Tibial nerve (tissue), 3 donors: ENCODE measurements around the gene TFB1M.

Source experiments
- POLR2A ChIP-seq, 2 donors: fragments of 450-650 bp; IDR thresholded peaks; one replicate each; pipeline ENCODE4 v1.6.1; 2017; ENCODE audit warnings: antibody characterized with exemption in 2 of 2, mild to moderate bottlenecking in 2 of 2, moderate library complexity in 2 of 2
- TF ChIP-seq, protein P1 (sequence below), 5 experiments: fragments of 200-600 bp in 3 of 5; fragments of 450-650 bp in 2 of 5; sonication (generic) in 3 of 5; IDR thresholded peaks; one replicate each; pipeline ENCODE4 v1.5.1; 2016 to 2019; ENCODE audit warnings: antibody characterized with exemption in 5 of 5, mild to moderate bottlenecking in 3 of 5, moderate library complexity in 2 of 5

DNA sequence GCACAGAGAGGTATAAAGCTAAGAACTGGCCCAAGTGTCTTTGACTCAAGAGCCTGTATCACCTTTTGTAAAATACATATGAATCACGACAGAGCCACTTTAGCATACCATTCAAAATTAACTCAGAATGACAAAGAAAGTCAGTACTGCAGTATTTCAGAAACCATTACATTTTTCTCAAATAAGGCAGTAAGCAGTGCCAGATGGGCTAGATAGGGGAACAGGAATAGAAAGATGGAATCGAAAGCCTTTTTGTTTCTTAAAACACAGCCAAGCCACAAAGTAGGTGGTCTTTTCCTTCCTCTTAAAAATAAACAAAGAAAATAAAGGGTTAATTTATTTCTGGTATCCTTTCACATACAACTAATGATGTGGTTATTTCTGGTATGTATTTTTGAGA is 40.2 kb downstream of the TFB1M start:
- TF ChIP-seq, protein P1, sequence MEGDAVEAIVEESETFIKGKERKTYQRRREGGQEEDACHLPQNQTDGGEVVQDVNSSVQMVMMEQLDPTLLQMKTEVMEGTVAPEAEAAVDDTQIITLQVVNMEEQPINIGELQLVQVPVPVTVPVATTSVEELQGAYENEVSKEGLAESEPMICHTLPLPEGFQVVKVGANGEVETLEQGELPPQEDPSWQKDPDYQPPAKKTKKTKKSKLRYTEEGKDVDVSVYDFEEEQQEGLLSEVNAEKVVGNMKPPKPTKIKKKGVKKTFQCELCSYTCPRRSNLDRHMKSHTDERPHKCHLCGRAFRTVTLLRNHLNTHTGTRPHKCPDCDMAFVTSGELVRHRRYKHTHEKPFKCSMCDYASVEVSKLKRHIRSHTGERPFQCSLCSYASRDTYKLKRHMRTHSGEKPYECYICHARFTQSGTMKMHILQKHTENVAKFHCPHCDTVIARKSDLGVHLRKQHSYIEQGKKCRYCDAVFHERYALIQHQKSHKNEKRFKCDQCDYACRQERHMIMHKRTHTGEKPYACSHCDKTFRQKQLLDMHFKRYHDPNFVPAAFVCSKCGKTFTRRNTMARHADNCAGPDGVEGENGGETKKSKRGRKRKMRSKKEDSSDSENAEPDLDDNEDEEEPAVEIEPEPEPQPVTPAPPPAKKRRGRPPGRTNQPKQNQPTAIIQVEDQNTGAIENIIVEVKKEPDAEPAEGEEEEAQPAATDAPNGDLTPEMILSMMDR (IDR thresholded peaks at IDR 0.05), result no peak
- no peak for TF ChIP-seq POLR2A (IDR thresholded peaks at IDR 0.05)
